ENCODE data around the gene NTN3.
"Not testable (repeated sequence)": the region's sequence is repeated elsewhere in the genome, so short reads cannot be mapped to it uniquely, and the experiment has no call there.

The NTN3 gene

GRCh38 chr16:2432801-2433505 is 38.1 kb upstream of the NTN3 start:
- TF ChIP-seq CTCF (IDR thresholded peaks at IDR 0.05; ENCODE audit: extremely low read depth, missing control alignments): no peak
- DNase-seq (ENCODE audit: low spot score): no peak

- not testable (repeated sequence) for DNase-seq (ENCODE audit: low spot score)
Measured at GRCh38 chr16:2435236-2435635, 35.9 kb upstream of the NTN3 start.

GRCh38 chr16:2436110-2436509 is 35.0 kb upstream of the NTN3 start:
- DNase-seq (ENCODE audit: low spot score): no peak
- TF ChIP-seq CTCF (IDR thresholded peaks at IDR 0.05; ENCODE audit: extremely low read depth, missing control alignments): no peak

- DNase-seq (ENCODE audit: low spot score): no peak
- no peak for TF ChIP-seq CTCF (IDR thresholded peaks at IDR 0.05; ENCODE audit: extremely low read depth, missing control alignments)
Measured at GRCh38 chr16:2437032-2437790, 33.9 kb upstream of the NTN3 start.

GRCh38 chr16:2438121-2438520 is 33.0 kb upstream of the NTN3 start:
- DNase-seq (ENCODE audit: low spot score): no peak
- TF ChIP-seq CTCF (IDR thresholded peaks at IDR 0.05; ENCODE audit: extremely low read depth, missing control alignments): no peak

- TF ChIP-seq CTCF (IDR thresholded peaks at IDR 0.05; ENCODE audit: extremely low read depth, missing control alignments): no peak
- DNase-seq (ENCODE audit: low spot score): no peak
Measured at GRCh38 chr16:2439598-2439997, 31.5 kb upstream of the NTN3 start.

GRCh38 chr16:2441143-2441804 is 29.8 kb upstream of the NTN3 start:
- DNase-seq (ENCODE audit: low spot score): not testable (repeated sequence)

GRCh38 chr16:2443555-2443954 is 27.5 kb upstream of the NTN3 start:
- TF ChIP-seq CTCF (IDR thresholded peaks at IDR 0.05; ENCODE audit: extremely low read depth, missing control alignments): no peak
- no peak for DNase-seq (ENCODE audit: low spot score)
